Measurements from ENCODE around the gene BID.

The BID gene

GRCh38 chr22:17808693-17809403 lies 34.6 kb upstream of the BID start (continued):
- TF ChIP-seq CREB5 (CRISPR knock-in tag; IDR thresholded peaks at IDR 0.05; ENCODE audit: low read depth) = no peak
- TF ChIP-seq CSRNP3 (CRISPR knock-in tag; IDR thresholded peaks at IDR 0.05) = no peak
- TF ChIP-seq GLIS3 (CRISPR knock-in tag; IDR thresholded peaks at IDR 0.05) = no peak
- no peak for TF ChIP-seq BACH2 (CRISPR knock-in tag; IDR thresholded peaks at IDR 0.05; ENCODE audit: borderline replicate concordance)
- TF ChIP-seq ESRRG (CRISPR knock-in tag; IDR thresholded peaks at IDR 0.05) = no peak
- TF ChIP-seq ZNF70 (CRISPR knock-in tag; IDR thresholded peaks at IDR 0.05) = no peak
- TF ChIP-seq POU6F1 (CRISPR knock-in tag; IDR thresholded peaks at IDR 0.05; ENCODE audit: borderline replicate concordance, low read depth) = no peak
- no peak for TF ChIP-seq ARNTL (CRISPR knock-in tag; IDR thresholded peaks at IDR 0.05; ENCODE audit: borderline replicate concordance, low read depth)

- ATAC-seq = no peak
- TF ChIP-seq RARB (CRISPR knock-in tag; IDR thresholded peaks at IDR 0.05) (no peak), ISL1 (CRISPR knock-in tag; IDR thresholded peaks at IDR 0.05) (no peak), ARNTL (CRISPR knock-in tag; IDR thresholded peaks at IDR 0.05; ENCODE audit: borderline replicate concordance, low read depth) (no peak), ZFP3 (CRISPR knock-in tag; IDR thresholded peaks at IDR 0.05) (no peak), ZFP30 (CRISPR knock-in tag; IDR thresholded peaks at IDR 0.05) (no peak), CSDC2 (CRISPR knock-in tag; IDR thresholded peaks at IDR 0.05) (no peak), SNAI2 (CRISPR knock-in tag; IDR thresholded peaks at IDR 0.05) (no peak), GLIS3 (CRISPR knock-in tag; IDR thresholded peaks at IDR 0.05) (no peak), TSHZ2 (CRISPR knock-in tag; IDR thresholded peaks at IDR 0.05) (no peak), TCF4 (CRISPR knock-in tag; IDR thresholded peaks at IDR 0.05; ENCODE audit: borderline replicate concordance) (no peak), ZC3H10 (CRISPR knock-in tag; IDR thresholded peaks at IDR 0.05) (no peak), CREB5 (CRISPR knock-in tag; IDR thresholded peaks at IDR 0.05; ENCODE audit: low read depth) (no peak)
These were observed 33.5 kb upstream of the BID start for GRCh38 chr22:17807578-17808410.

- ATAC-seq = no peak
- TF ChIP-seq ARNTL (CRISPR knock-in tag; IDR thresholded peaks at IDR 0.05; ENCODE audit: borderline replicate concordance, low read depth) (no peak), PATZ1 (CRISPR knock-in tag; IDR thresholded peaks at IDR 0.05; ENCODE audit: borderline replicate concordance) (no peak), SNAI2 (CRISPR knock-in tag; IDR thresholded peaks at IDR 0.05) (no peak), BACH2 (CRISPR knock-in tag; IDR thresholded peaks at IDR 0.05; ENCODE audit: borderline replicate concordance) (no peak), RARB (CRISPR knock-in tag; IDR thresholded peaks at IDR 0.05) (no peak), TOX (CRISPR knock-in tag; IDR thresholded peaks at IDR 0.05; ENCODE audit: borderline replicate concordance) (no peak), TCF4 (CRISPR knock-in tag; IDR thresholded peaks at IDR 0.05; ENCODE audit: borderline replicate concordance) (no peak), ZFP30 (CRISPR knock-in tag; IDR thresholded peaks at IDR 0.05) (no peak), ZFP3 (CRISPR knock-in tag; IDR thresholded peaks at IDR 0.05) (no peak), CREB5 (CRISPR knock-in tag; IDR thresholded peaks at IDR 0.05; ENCODE audit: low read depth) (no peak), ZNF70 (CRISPR knock-in tag; IDR thresholded peaks at IDR 0.05) (no peak), OSR1 (CRISPR knock-in tag; IDR thresholded peaks at IDR 0.05) (no peak), ESRRG (CRISPR knock-in tag; IDR thresholded peaks at IDR 0.05) (no peak), ZC3H10 (CRISPR knock-in tag; IDR thresholded peaks at IDR 0.05) (no peak)
These were observed 32.8 kb upstream of the BID start for GRCh38 chr22:17807086-17807485.

Data from SK-N-SH treated with all-trans-retinoic acid at 6 μM for 48 hours (cell line).